Dendritic cell treated with granulocyte-macrophage colony-stimulating factor and Interleukin-4, amounts not matched to agents 40 ng/mL and 50 ng/mL, for 4 days (primary cell): ENCODE data around the gene SLC22A7.
"Not testable (repeated sequence)": the region's sequence is repeated elsewhere in the genome, so short reads cannot be mapped to it uniquely, and the experiment has no call there.

Experiments
- H3K27ac Mint-ChIP-seq: one replicate; pipeline ENCODE4 v1.8.0; 2022; ENCODE audit warnings: mild to moderate bottlenecking, mixed read lengths
- H3K27me3 Mint-ChIP-seq: one replicate; pipeline ENCODE4 v1.8.0; 2022; ENCODE audit warnings: mild to moderate bottlenecking, mixed read lengths
- H3K36me3 Mint-ChIP-seq: one replicate; pipeline ENCODE4 v1.8.0; 2022; ENCODE audit warnings: low read depth, mixed read lengths
- H3K4me1 Mint-ChIP-seq: one replicate; pipeline ENCODE4 v1.8.0; 2022; ENCODE audit warnings: low read depth, mixed read lengths
- H3K4me3 Mint-ChIP-seq: one replicate; pipeline ENCODE4 v1.8.0; 2022; ENCODE audit warnings: mild to moderate bottlenecking, moderate library complexity, mixed read lengths
- H3K9me3 Mint-ChIP-seq: one replicate; pipeline ENCODE4 v1.8.0; 2022; ENCODE audit warnings: mixed read lengths
- intact Hi-C: fragments of 100-400 bp; cut with micrococcal nuclease; formaldehyde crosslinking; loops from one replicate; pipeline ENCODE4 v1.15.0; 2022

SLC22A7 gene

GRCh38 chr6:43295456-43295855 lies 2.6 kb upstream of the SLC22A7 start:
- no peak overlapping the region for H3K4me3 Mint-ChIP-seq
- peaks cover 7% of the 10 kb centered on the region for H3K4me1 Mint-ChIP-seq
- intact Hi-C loops: no loop called here
- no peak overlapping the region for H3K27ac Mint-ChIP-seq
- no peaks in the 10 kb centered on the region for H3K9me3 Mint-ChIP-seq
- H3K27me3 Mint-ChIP-seq: peaks cover 19% of the 10 kb centered on the region
- no peaks in the 10 kb centered on the region for H3K36me3 Mint-ChIP-seq

DNA sequence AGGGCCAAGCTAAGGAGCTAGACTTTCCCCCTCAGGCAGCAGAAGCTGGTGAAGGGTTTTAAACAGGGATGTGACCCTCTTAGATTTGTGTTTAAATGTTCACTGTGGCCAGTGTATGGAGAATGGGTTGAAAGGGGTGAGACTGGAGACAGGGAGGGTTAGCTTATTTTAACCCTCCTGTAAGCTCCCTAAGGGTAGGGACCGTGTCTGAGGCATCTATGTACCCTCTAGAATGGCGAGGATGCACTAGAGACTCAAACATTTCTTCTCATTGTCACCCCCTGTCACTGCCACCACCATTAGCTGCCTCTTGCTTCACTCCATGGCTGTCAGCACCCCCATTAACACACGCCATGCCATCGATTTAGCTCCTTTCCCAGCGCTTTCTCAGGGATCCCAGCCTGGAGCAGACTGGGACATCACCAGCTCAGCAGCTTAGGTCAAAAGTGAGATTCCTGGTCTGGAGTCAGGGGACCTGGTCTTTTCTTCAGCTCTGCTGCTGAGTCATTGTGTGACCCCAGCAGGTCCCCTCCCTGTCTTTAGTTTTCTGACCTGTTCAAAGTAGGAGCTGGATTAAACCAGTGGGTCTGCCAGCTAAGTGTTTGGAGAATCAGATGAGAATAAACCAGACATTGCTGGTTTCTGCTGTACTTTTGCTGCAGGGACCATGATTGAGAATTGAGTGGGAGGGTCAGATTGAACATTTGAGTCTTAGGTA lies 1.1 kb upstream of the SLC22A7 start:
- H3K9me3 Mint-ChIP-seq: no peaks in the 10 kb centered on the region
- no peaks in the 10 kb centered on the region for H3K36me3 Mint-ChIP-seq
- intact Hi-C loops: no loop called here
- H3K4me1 Mint-ChIP-seq: peaks cover 7% of the 10 kb centered on the region
- H3K27me3 Mint-ChIP-seq: peaks cover 21% of the 10 kb centered on the region
- no peak overlapping the region for H3K27ac Mint-ChIP-seq
- H3K4me3 Mint-ChIP-seq: no peak overlapping the region

- peaks cover 7% of the 10 kb centered on the region for H3K4me1 Mint-ChIP-seq
- H3K36me3 Mint-ChIP-seq: no peaks in the 10 kb centered on the region
- no peaks in the 10 kb centered on the region for H3K9me3 Mint-ChIP-seq
- intact Hi-C loops: no loop called here
- H3K4me3 Mint-ChIP-seq: no peak overlapping the region
- no peak overlapping the region for H3K27ac Mint-ChIP-seq
- H3K27me3 Mint-ChIP-seq: peaks cover 23% of the 10 kb centered on the region
Observed at GRCh38 chr6:43298565-43299337, 691 bp downstream of the SLC22A7 start.

DNA sequence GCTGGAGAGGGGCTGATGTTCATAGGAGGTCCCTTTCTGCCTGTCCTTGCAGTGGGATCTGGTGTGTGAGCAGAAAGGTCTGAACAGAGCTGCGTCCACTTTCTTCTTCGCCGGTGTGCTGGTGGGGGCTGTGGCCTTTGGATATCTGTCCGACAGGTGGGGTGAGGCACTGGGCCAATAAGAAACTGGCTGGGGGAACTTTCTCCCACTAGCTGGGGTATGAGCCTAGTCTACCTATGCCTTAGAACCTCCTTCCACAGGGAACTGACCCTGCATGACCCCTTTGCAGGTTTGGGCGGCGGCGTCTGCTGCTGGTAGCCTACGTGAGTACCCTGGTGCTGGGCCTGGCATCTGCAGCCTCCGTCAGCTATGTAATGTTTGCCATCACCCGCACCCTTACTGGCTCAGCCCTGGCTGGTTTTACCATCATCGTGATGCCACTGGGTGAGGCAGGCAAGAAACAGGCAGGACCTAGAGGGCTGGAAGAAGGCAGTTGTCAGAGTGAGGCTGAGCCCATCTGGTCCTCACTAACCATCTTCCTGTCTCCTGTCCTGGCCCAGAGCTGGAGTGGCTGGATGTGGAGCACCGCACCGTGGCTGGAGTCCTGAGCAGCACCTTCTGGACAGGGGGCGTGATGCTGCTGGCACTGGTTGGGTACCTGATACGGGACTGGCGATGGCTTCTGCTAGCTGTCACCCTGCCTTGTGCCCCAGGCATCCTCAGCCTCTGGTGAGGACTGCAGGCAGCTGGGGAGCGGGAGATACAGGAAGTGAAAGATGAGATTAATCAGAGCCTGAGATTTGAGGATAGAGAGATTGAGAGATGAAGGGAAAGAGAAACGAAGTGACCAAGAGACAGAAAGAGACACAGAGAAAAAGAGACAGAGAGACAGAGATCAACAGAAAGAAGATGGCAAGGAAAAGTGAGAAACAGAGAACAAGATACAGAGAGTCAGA lies 1.6 kb downstream of the SLC22A7 start:
- Mint-ChIP-seq H3K4me3 (no peak overlapping the region), H3K36me3 (no peaks in the 10 kb centered on the region), H3K27me3 (peaks cover 23% of the 10 kb centered on the region), H3K4me1 (peaks cover 7% of the 10 kb centered on the region), H3K9me3 (no peaks in the 10 kb centered on the region), H3K27ac (no peak overlapping the region)
- intact Hi-C loops: no loop called here

DNA sequence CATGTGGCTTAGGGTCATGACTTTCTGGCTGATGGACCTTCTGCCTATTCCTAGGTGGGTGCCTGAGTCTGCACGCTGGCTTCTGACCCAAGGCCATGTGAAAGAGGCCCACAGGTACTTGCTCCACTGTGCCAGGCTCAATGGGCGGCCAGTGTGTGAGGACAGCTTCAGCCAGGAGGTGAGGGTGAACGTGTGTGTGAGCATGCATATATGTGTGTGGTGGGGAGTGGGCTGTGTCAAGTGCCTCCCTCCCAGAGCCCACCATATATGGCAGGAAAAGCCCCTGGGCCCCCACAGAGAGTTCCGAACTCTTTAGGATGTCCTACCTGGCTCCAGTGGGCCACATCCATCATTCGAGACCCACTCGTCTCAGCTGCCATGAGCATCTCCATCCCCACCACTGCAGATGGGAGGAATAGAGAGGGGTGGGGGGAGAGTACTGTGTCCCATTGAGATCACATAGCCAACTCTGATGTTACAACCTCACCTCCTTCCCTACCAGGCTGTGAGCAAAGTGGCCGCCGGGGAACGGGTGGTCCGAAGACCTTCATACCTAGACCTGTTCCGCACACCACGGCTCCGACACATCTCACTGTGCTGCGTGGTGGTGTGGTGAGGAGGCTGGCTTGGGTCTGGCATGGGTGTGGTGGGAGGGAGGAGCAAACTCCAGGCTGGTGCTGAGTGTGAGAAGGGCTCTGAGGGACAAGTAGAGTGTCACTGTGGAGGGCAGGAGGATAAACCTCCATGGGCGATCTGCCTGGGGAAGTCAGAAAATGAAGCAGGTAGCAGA lies 3.2 kb downstream of the SLC22A7 start:
- Mint-ChIP-seq H3K36me3 (no peaks in the 10 kb centered on the region), H3K27me3 (peaks cover 23% of the 10 kb centered on the region), H3K4me1 (peaks cover 7% of the 10 kb centered on the region), H3K27ac (no peak overlapping the region), H3K9me3 (no peaks in the 10 kb centered on the region), H3K4me3 (no peak overlapping the region)
- intact Hi-C loops: no loop called here

GRCh38 chr6:43302126-43302525 lies 4.1 kb downstream of the SLC22A7 start:
- no peaks in the 10 kb centered on the region for H3K36me3 Mint-ChIP-seq
- H3K4me3 Mint-ChIP-seq: no peak overlapping the region
- H3K4me1 Mint-ChIP-seq: peaks cover 7% of the 10 kb centered on the region
- intact Hi-C loops: no loop called here
- no peak overlapping the region for H3K27ac Mint-ChIP-seq
- H3K27me3 Mint-ChIP-seq: peaks cover 20% of the 10 kb centered on the region
- H3K9me3 Mint-ChIP-seq: no peaks in the 10 kb centered on the region

DNA sequence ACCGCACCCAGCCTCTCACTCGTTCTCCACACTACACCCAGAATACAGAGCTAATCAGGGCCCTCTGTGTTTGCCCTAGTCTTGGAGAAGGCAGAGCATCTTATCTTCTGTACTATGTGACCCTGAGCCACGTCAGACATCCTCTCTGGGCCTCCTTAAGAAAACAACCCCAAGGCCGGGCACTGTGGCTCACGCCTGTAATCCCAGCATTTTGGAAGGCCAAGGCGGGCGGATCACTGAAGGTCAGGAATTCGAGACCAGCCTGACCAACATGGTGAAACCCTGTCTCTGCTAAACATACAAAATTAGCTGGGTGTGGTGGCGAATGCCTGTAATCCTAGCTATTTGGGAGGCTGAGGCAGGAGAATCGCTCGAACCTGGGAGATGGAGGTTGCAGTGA lies 4.9 kb downstream of the SLC22A7 start:
- H3K4me3 Mint-ChIP-seq, H3K36me3 Mint-ChIP-seq, H3K27ac Mint-ChIP-seq, H3K9me3 Mint-ChIP-seq, intact Hi-C loops, H3K4me1 Mint-ChIP-seq: not testable (repeated sequence)
- H3K27me3 Mint-ChIP-seq: peaks cover 24% of the 10 kb centered on the region

DNA sequence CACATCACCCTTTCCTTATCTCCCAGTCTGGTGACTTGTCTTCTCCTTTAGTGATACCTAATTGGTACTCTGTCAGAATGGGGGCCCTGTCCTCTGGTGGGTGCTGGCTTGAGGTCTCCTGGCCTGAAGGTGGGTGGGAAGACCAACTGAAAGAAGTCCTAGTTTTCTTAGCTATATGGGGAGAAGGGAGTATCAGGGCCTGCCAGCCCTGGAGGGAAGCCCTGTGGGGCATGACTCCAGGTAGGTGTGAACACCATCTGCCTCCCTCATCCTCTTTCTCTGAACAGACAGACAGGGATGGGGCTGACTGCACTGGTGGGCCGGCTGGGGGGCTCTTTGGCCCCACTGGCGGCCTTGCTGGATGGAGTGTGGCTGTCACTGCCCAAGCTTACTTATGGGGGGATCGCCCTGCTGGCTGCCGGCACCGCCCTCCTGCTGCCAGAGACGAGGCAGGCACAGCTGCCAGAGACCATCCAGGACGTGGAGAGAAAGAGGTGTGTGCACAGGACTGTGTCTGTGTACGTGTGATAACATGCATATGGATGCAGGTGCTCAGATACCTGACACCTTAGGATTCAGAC lies 5.8 kb downstream of the SLC22A7 start:
- Mint-ChIP-seq H3K9me3 (no peaks in the 10 kb centered on the region), H3K27me3 (peaks cover 30% of the 10 kb centered on the region), H3K36me3 (no peaks in the 10 kb centered on the region), H3K27ac (no peak overlapping the region), H3K4me1 (peaks cover 18% of the 10 kb centered on the region), H3K4me3 (no peak overlapping the region)
- intact Hi-C loops: no loop called here

- H3K4me3 Mint-ChIP-seq: no peak overlapping the region
- H3K9me3 Mint-ChIP-seq: no peaks in the 10 kb centered on the region
- H3K27me3 Mint-ChIP-seq: peaks cover 27% of the 10 kb centered on the region
- peaks cover 20% of the 10 kb centered on the region for H3K4me1 Mint-ChIP-seq
- intact Hi-C loops: no loop called here
- H3K36me3 Mint-ChIP-seq: no peaks in the 10 kb centered on the region
- no peak overlapping the region for H3K27ac Mint-ChIP-seq
Observed at GRCh38 chr6:43304361-43304760, 6.3 kb downstream of the SLC22A7 start.

GRCh38 chr6:43304882-43305281 lies 6.8 kb downstream of the SLC22A7 start:
- Mint-ChIP-seq H3K27me3 (peaks cover 24% of the 10 kb centered on the region), H3K9me3 (no peaks in the 10 kb centered on the region), H3K4me3 (no peak overlapping the region), H3K4me1 (peaks cover 18% of the 10 kb centered on the region), H3K36me3 (no peaks in the 10 kb centered on the region), H3K27ac (no peak overlapping the region)
- intact Hi-C loops: no loop called here

GRCh38 chr6:43306086-43306485 lies 8.0 kb downstream of the SLC22A7 start:
- H3K9me3 Mint-ChIP-seq: no peaks in the 10 kb centered on the region
- H3K4me1 Mint-ChIP-seq: peaks cover 18% of the 10 kb centered on the region
- no peak overlapping the region for H3K27ac Mint-ChIP-seq
- intact Hi-C loops: no loop called here
- no peaks in the 10 kb centered on the region for H3K36me3 Mint-ChIP-seq
- peaks cover 18% of the 10 kb centered on the region for H3K27me3 Mint-ChIP-seq
- H3K4me3 Mint-ChIP-seq: no peak overlapping the region

DNA sequence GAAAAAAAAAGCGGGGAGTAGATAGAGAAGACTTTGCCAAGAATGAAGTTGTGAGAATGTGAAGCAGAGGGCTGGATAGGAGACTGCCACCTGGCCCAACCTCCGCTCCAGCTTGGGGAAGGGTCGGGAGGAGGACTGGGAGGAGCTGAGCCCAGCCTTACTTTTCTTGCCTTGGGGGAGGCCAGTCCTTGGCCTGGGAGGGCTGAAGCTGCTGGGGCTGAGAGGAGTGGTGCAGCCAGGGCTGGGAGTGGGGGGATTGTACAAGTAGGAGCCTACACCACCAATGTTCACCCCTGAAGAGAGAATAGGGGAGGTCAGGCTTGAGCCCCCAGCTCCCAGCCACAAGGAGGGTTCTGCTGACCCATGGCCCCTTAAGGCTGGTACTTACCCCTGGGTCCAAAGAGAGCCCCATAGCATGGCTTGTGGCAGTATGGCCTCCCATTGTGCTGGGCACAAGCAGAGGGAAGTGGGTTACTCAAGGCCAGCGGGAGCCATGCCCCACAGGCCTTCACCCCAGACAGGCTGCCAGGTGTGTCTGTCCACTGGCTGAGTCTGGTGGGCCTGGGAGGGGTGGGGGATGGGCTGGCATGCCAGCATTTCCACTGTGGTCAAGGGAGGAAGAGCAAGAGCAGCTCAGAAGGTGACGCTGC lies 9.5 kb downstream of the SLC22A7 start:
- H3K27ac Mint-ChIP-seq: no peak overlapping the region
- intact Hi-C loops: no loop called here
- peaks cover 15% of the 10 kb centered on the region for H3K27me3 Mint-ChIP-seq
- no peaks in the 10 kb centered on the region for H3K36me3 Mint-ChIP-seq
- no peaks in the 10 kb centered on the region for H3K9me3 Mint-ChIP-seq
- no peak overlapping the region for H3K4me3 Mint-ChIP-seq
- peaks cover 28% of the 10 kb centered on the region for H3K4me1 Mint-ChIP-seq
